Smooth muscle cell (in vitro differentiated cells): ENCODE results near the gene RBBP7. TPM values are rescaled to one million over a fixed set of nuclear protein-coding genes. Genes with fewer than 3 reads are reported as not detected.

Experiments
- DNase-seq: peaks from one replicate; lab custom pipeline; 2025; ENCODE audit not compliant: unreplicated experiment; lab: John Stamatoyannopoulos, UW
- H2AFZ ChIP-seq: fragments of 200-600 bp; sonication (generic); 2 replicates; pipeline ENCODE4 v1.6.0; 2016; ENCODE audit warnings: antibody characterized with exemption, low read depth, mild to moderate bottlenecking
- H3F3A ChIP-seq: fragments of 200-600 bp; sonication (generic); 2 replicates; pipeline ENCODE4 v1.6.0; 2017; ENCODE audit warnings: antibody characterized with exemption, low read depth
- H3K27ac ChIP-seq: fragments of 200-600 bp; sonication (generic); 2 replicates; pipeline ENCODE4 v1.5.1; 2016; ENCODE audit warnings: low read depth, mild to moderate bottlenecking
- H3K27me3 ChIP-seq: fragments of 200-600 bp; sonication (generic); 2 replicates; pipeline ENCODE4 v1.6.1; 2016; ENCODE audit warnings: low read depth, mild to moderate bottlenecking
- H3K36me3 ChIP-seq: fragments of 200-600 bp; sonication (generic); 2 replicates; pipeline ENCODE4 v1.5.1; 2016; ENCODE audit warnings: low read depth
- H3K4me1 ChIP-seq: fragments of 200-600 bp; sonication (generic); 2 replicates; pipeline ENCODE4 v1.5.1; 2016; ENCODE audit warnings: low read depth
- H3K4me2 ChIP-seq: fragments of 200-600 bp; sonication (generic); 2 replicates; pipeline ENCODE4 v1.6.0; 2016; ENCODE audit warnings: mild to moderate bottlenecking
- H3K4me3 ChIP-seq: fragments of 200-600 bp; sonication (generic); 2 replicates; pipeline ENCODE4 v1.5.1; 2016; ENCODE audit warnings: mild to moderate bottlenecking
- H3K79me2 ChIP-seq: fragments of 200-600 bp; sonication (generic); 2 replicates; pipeline ENCODE4 v1.6.0; 2016; ENCODE audit warnings: low read depth, mild to moderate bottlenecking
- H3K9ac ChIP-seq: fragments of 200-600 bp; sonication (generic); 2 replicates; pipeline ENCODE4 v1.6.0; 2016; ENCODE audit warnings: low read depth
- H3K9me3 ChIP-seq: fragments of 200-600 bp; sonication (generic); replicated peaks from 2 replicates; pipeline ENCODE4 v1.5.1; 2016; ENCODE audit warnings: low read depth
- H4K20me1 ChIP-seq: fragments of 200-600 bp; sonication (generic); 2 replicates; pipeline ENCODE4 v1.6.0; 2016; ENCODE audit warnings: low read depth
- CTCF ChIP-seq: fragments of 200-600 bp; sonication (generic); IDR thresholded peaks from 2 replicates; pipeline ENCODE4 v1.5.1; 2017; ENCODE audit warnings: borderline replicate concordance, mild to moderate bottlenecking, antibody characterized with exemption; ENCODE audit not compliant: insufficient read depth, poor library complexity, severe bottlenecking
- WGBS: methylation state at CpG from one replicate; pipeline ENCODE4 v1.1.7; 2016; ENCODE audit warnings: low lambda C conversion rate; 5-methylcytosine and 5-hydroxymethylcytosine counted together
- polyA plus RNA-seq: library from polyadenylated mRNA; unstranded; fragments of >200 nt; fragmentation: Nextera tagmentation; extraction: Ambion mirVana; gene quantifications from 2 replicates; pipeline ENCODE4 v1.2.1, GENCODE V29; 2016
- total RNA-seq: library from RNA; depleted of rRNA; stranded (reverse); fragments of >200 nt; gene quantifications from 2 replicates; pipeline ENCODE4 v1.2.3, GENCODE V29; 2014

Gene RBBP7
- total and polyA plus RNA-seq, 2 experiments from 2014 or later: 116 to 147 TPM

- no peaks in the 10 kb centered on the region for H3K36me3 ChIP-seq
- no peaks in the 10 kb centered on the region for H3K79me2 ChIP-seq
- H2AFZ ChIP-seq: peak overlapping the region; percentile 97
- no peaks in the 10 kb centered on the region for H3F3A ChIP-seq
- peak; percentile 15 for DNase-seq
- 2% methylated on average over 27 of the region's 27 CpGs for WGBS
- H3K4me3 ChIP-seq: peak overlapping the region; percentile 70
- no peaks in the 10 kb centered on the region for H3K9me3 ChIP-seq
- H4K20me1 ChIP-seq: no peaks in the 10 kb centered on the region
- H3K4me2 ChIP-seq: peak overlapping the region; percentile 96
- TF ChIP-seq CTCF: peak; percentile 69
- peak overlapping the region; percentile 44 for H3K9ac ChIP-seq
- peak overlapping the region; percentile 20 for H3K27ac ChIP-seq
- peaks cover 15% of the 10 kb centered on the region for H3K27me3 ChIP-seq
- H3K4me1 ChIP-seq: peaks cover 4% of the 10 kb centered on the region
Observed at GRCh38 chrX:16882702-16883486, 12.7 kb upstream of the RBBP7 start.

- no peaks in the 10 kb centered on the region for H4K20me1 ChIP-seq
- no peak overlapping the region for H3K27ac ChIP-seq
- WGBS: 37% methylated on average over 7 of the region's 7 CpGs
- peak overlapping the region; percentile 97 for H2AFZ ChIP-seq
- no peaks in the 10 kb centered on the region for H3K9me3 ChIP-seq
- no peak for DNase-seq
- peaks cover 4% of the 10 kb centered on the region for H3K4me1 ChIP-seq
- peaks cover 21% of the 10 kb centered on the region for H3K27me3 ChIP-seq
- peak overlapping the region; percentile 96 for H3K4me2 ChIP-seq
- no peaks in the 10 kb centered on the region for H3K79me2 ChIP-seq
- no peaks in the 10 kb centered on the region for H3K36me3 ChIP-seq
- H3K9ac ChIP-seq: no peak overlapping the region
- H3F3A ChIP-seq: no peaks in the 10 kb centered on the region
- H3K4me3 ChIP-seq: peak overlapping the region; percentile 70
- TF ChIP-seq CTCF: no peak
Observed at GRCh38 chrX:16882169-16882568, 12.0 kb upstream of the RBBP7 start.

GRCh38 chrX:16876696-16877095, 6.5 kb upstream of the RBBP7 start:
- Histone ChIP-seq H3K4me3 (no peak overlapping the region), H3K27ac (no peak overlapping the region), H3K79me2 (no peaks in the 10 kb centered on the region), H2AFZ (no peak overlapping the region), H3K36me3 (no peaks in the 10 kb centered on the region), H3K4me1 (peaks cover 8% of the 10 kb centered on the region), H3F3A (peaks cover 2% of the 10 kb centered on the region), H3K27me3 (peaks cover 47% of the 10 kb centered on the region), H4K20me1 (no peaks in the 10 kb centered on the region), H3K9ac (no peak overlapping the region), H3K4me2 (no peak overlapping the region), H3K9me3 (no peaks in the 10 kb centered on the region)
- 64% methylated on average over 1 of the region's 1 CpG for WGBS
- no peak for DNase-seq
- TF ChIP-seq CTCF: no peak
